Measurements from ENCODE around the gene MBNL1. TPM values are rescaled to one million over a fixed set of nuclear protein-coding genes. Genes with fewer than 3 reads are reported as not detected.
A peak's percentile ranks its signal among the peaks of the same experiment; 100 is the strongest.

Gene MBNL1
- total RNA-seq, 1 donor from 2014 or later = 229 TPM

GRCh38 chr3:152470095-152470494 lies 201.4 kb downstream of the MBNL1 start:
- Histone ChIP-seq H3K9me3 (no peaks in the 10 kb centered on the region), H3K4me1 (peaks cover 4% of the 10 kb centered on the region), H3K27me3 (no peaks in the 10 kb centered on the region), H3K36me3 (peaks cover 4% of the 10 kb centered on the region), H3K27ac (no peak overlapping the region), H3K4me3 (no peak overlapping the region)
- DNase-seq (no peak), ATAC-seq (no peak)
- no peak for TF ChIP-seq CTCF (IDR thresholded peaks at IDR 0.05)
- intact Hi-C loops (cut with DNase I) = no loop called here

- Histone ChIP-seq H3K4me3 (no peak overlapping the region), H3K9me3 (no peaks in the 10 kb centered on the region), H3K36me3 (no peaks in the 10 kb centered on the region), H3K27me3 (no peaks in the 10 kb centered on the region), H3K27ac (no peak overlapping the region), H3K4me1 (peaks cover 4% of the 10 kb centered on the region)
- intact Hi-C loops (cut with DNase I) = no loop called here
- DNase-seq = no peak
- TF ChIP-seq CTCF (IDR thresholded peaks at IDR 0.05) = no peak
- ATAC-seq = no peak
Observed at GRCh38 chr3:152470893-152471292, 202.2 kb downstream of the MBNL1 start.

- DNase-seq (no peak), ATAC-seq (peak; percentile 88)
Observed at GRCh38 chr3:152471814-152472671, 203.3 kb downstream of the MBNL1 start.

GRCh38 chr3:152472672-152472954 lies 203.9 kb downstream of the MBNL1 start:
- no peak overlapping the region for H3K4me3 ChIP-seq
- no peak overlapping the region for H3K27ac ChIP-seq
- no peak for ATAC-seq

More at GRCh38 chr3:152471814-152472671, 203.3 kb downstream of the MBNL1 start:
- TF ChIP-seq CTCF (IDR thresholded peaks at IDR 0.05) = peak; percentile 75
- H3K4me1 ChIP-seq = peaks cover 4% of the 10 kb centered on the region
- H3K27ac ChIP-seq = no peak overlapping the region
- H3K4me3 ChIP-seq = peak overlapping the region; percentile 32
- intact Hi-C loops (cut with DNase I) = no loop called here
- H3K9me3 ChIP-seq = no peaks in the 10 kb centered on the region
- H3K27me3 ChIP-seq = no peaks in the 10 kb centered on the region
- no peaks in the 10 kb centered on the region for H3K36me3 ChIP-seq

GRCh38 chr3:152474585-152474984 lies 205.9 kb downstream of the MBNL1 start:
- no peaks in the 10 kb centered on the region for H3K27me3 ChIP-seq
- no peak for DNase-seq
- H3K36me3 ChIP-seq = no peaks in the 10 kb centered on the region
- intact Hi-C loops (cut with DNase I) = no loop called here
- peak; percentile 75 for ATAC-seq
- no peak overlapping the region for H3K4me3 ChIP-seq
- H3K27ac ChIP-seq = no peak overlapping the region
- peaks cover 4% of the 10 kb centered on the region for H3K4me1 ChIP-seq
- no peaks in the 10 kb centered on the region for H3K9me3 ChIP-seq
- TF ChIP-seq CTCF (IDR thresholded peaks at IDR 0.05) = peak; percentile 62

More at GRCh38 chr3:152472672-152472954, 203.9 kb downstream of the MBNL1 start:
- Histone ChIP-seq H3K4me1 (peaks cover 4% of the 10 kb centered on the region), H3K27me3 (no peaks in the 10 kb centered on the region), H3K9me3 (no peaks in the 10 kb centered on the region), H3K36me3 (no peaks in the 10 kb centered on the region)
- no peak for DNase-seq
- no peak for TF ChIP-seq CTCF (IDR thresholded peaks at IDR 0.05)
- intact Hi-C loops (cut with DNase I) = no loop called here

Measured in upper lobe of right lung (tissue), 1 donor.